PFSK-1 (cell line): Measurements from ENCODE around the gene STKLD1.

Source experiments
- FOXP2 ChIP-seq: optimal IDR thresholded peaks from 2 replicates; pipeline ENCODE3; 2011; ENCODE audit warnings: borderline replicate concordance, control low read depth, inconsistent platforms; ENCODE audit not compliant: insufficient read depth; ENCODE audit errors: extremely low read length, extremely low read depth
- POLR2AphosphoS5 ChIP-seq: IDR thresholded peaks from 2 replicates; pipeline ENCODE4 v1.6.1; 2012; ENCODE audit warnings: low read depth, mild to moderate bottlenecking, control low read depth, low read length, moderate library complexity
- SIN3A ChIP-seq: IDR thresholded peaks from 2 replicates; pipeline ENCODE4 v1.6.1; 2012; ENCODE audit warnings: mild to moderate bottlenecking, low read length, moderate library complexity, borderline replicate concordance; ENCODE audit not compliant: insufficient read depth
- TAF1 ChIP-seq: IDR thresholded peaks from 2 replicates; pipeline ENCODE4 v1.6.1; 2012; ENCODE audit warnings: low read length, control low read depth, borderline replicate concordance; ENCODE audit not compliant: insufficient read depth
- TF ChIP-seq, protein P1 (sequence below), 2 experiments: IDR thresholded peaks; 2 replicates each; pipeline versions ENCODE4 v1.6.1 to v1.8.0; 2011 to 2012; ENCODE audit warnings: low read depth in 2 of 2, low read length in 2 of 2, control low read depth in 1 of 2, inconsistent platforms in 1 of 2, mild to moderate bottlenecking in 1 of 2, moderate library complexity in 1 of 2; ENCODE audit not compliant: insufficient read depth in 1 of 2

The STKLD1 gene

DNA sequence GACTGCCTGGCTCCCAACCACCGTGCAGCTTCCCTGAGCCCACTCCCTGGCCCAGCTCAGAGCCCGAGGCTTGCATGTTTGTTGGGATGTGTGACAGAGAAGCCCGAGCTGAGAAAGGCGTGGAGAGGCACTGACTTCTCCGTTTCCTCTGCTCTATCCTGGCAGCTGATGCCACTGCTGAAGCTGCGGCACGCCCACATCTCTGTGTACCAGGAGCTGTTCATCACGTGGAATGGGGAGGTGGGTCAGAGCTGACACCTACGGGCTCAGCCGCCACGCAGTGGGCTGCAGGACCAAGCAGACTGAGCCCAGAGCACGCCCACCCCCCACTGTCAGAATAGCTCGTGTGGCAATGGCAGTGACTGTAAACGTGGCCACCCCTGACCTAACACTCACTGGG lies 9.3 kb downstream of the STKLD1 start:
- TF ChIP-seq TAF1 (no peak), SIN3A (no peak), POLR2AphosphoS5 (no peak), FOXP2 (no peak)
- TF ChIP-seq, protein P1, sequence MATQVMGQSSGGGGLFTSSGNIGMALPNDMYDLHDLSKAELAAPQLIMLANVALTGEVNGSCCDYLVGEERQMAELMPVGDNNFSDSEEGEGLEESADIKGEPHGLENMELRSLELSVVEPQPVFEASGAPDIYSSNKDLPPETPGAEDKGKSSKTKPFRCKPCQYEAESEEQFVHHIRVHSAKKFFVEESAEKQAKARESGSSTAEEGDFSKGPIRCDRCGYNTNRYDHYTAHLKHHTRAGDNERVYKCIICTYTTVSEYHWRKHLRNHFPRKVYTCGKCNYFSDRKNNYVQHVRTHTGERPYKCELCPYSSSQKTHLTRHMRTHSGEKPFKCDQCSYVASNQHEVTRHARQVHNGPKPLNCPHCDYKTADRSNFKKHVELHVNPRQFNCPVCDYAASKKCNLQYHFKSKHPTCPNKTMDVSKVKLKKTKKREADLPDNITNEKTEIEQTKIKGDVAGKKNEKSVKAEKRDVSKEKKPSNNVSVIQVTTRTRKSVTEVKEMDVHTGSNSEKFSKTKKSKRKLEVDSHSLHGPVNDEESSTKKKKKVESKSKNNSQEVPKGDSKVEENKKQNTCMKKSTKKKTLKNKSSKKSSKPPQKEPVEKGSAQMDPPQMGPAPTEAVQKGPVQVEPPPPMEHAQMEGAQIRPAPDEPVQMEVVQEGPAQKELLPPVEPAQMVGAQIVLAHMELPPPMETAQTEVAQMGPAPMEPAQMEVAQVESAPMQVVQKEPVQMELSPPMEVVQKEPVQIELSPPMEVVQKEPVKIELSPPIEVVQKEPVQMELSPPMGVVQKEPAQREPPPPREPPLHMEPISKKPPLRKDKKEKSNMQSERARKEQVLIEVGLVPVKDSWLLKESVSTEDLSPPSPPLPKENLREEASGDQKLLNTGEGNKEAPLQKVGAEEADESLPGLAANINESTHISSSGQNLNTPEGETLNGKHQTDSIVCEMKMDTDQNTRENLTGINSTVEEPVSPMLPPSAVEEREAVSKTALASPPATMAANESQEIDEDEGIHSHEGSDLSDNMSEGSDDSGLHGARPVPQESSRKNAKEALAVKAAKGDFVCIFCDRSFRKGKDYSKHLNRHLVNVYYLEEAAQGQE (IDR thresholded peaks at IDR 0.05; ENCODE audit: insufficient read depth in 1 of 2, low read depth in 2 of 2, low read length in 2 of 2) = no peak

DNA sequence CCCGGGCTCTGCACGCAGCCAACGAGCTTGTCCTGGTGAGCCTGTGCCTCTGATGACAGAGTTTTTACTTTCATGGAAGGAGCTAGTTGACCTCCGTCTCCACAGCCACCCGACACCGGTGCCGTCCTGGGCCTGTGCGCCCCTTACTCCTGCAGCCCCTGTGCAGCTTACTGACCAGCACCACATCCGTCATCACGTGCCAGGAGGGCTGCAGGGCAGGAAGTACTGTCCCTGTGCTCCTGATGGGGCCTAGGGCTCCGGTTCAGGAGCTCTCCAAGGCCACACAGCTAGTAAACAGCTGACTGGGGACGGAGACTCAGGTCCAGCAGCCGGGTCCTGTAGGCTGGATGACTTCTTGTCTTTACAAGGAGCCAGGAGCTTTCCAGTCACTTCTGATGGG lies 10.2 kb downstream of the STKLD1 start:
- TF ChIP-seq POLR2AphosphoS5 (no peak), SIN3A (no peak), TAF1 (no peak)
- TF ChIP-seq, protein P1 (IDR thresholded peaks at IDR 0.05; ENCODE audit: insufficient read depth in 1 of 2, low read depth in 2 of 2, low read length in 2 of 2) = no peak

DNA sequence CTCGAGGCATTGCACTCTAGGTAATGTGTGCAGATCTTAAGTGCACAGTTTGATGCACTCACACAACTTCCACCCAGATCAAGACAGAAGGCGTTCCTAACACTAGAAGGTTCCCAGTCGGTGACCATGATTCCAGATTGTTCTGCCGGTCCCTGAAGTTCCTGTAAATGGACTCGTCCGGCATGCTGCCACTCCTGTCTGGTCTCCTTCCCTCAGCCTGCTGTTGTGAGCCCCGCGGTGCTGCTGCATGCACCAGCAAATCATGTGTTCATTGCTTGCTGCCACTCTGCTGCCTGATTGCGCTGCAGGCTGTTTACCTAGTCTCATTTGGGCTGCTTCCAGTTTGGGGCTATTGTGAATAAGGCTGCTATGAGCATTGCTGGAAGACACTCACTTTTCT lies 11.5 kb downstream of the STKLD1 start:
- TF ChIP-seq TAF1 (no peak), FOXP2 (no peak), SIN3A (no peak), POLR2AphosphoS5 (no peak)
- TF ChIP-seq, protein P1 (IDR thresholded peaks at IDR 0.05; ENCODE audit: insufficient read depth in 1 of 2, low read depth in 2 of 2, low read length in 2 of 2) = no peak

DNA sequence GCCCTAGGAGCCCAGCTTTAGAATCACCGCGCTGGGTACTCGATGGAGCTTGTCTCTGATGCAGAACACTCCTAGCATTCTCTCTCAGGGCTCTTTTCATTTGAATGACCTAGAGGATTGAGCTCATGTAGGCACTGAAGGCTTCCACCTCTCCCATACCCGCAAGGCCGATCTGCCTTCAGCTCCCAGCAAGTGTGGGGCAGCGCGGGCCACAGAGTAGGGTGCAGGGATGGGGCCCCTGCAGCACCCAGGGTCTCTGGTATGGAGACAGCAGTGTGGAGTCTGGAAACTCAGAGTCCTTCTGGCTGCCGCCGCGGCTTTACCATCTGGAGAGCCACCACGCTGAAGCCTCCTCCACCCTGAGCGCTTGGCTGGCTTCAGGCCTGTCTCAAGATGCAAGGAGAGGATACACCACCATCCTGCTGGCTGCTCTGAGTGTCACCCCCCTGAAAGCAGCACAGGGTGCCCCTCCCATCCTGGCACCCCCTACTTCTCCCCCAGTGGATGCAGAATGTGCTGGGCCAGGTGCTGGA lies 12.9 kb downstream of the STKLD1 start:
- no peak for TF ChIP-seq TAF1

DNA sequence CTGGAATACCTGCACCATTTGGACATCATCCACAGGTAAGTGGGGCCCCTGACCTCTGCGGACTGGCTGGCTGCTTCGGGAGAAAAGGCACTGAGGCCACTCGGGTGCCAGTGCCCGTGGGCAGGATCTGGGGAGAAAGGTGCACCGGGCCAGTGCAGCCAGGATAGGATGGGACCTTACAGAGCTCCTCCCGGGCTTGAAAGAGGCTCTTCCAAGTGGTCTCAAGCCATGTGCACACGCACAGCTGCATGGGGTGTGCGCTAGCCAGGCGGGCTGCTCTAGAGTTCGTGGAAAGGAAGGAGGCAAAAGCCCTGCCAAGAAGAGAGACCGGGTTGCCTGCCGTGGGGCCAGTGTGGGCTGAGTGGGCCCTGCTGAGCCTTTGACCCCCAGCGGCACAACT lies 13.4 kb downstream of the STKLD1 start:
- TF ChIP-seq TAF1 (no peak), SIN3A (no peak), POLR2AphosphoS5 (no peak), FOXP2 (no peak)
- TF ChIP-seq, protein P1 (IDR thresholded peaks at IDR 0.05; ENCODE audit: insufficient read depth in 1 of 2, low read depth in 2 of 2, low read length in 2 of 2) = no peak
